Activated CD4-positive, CD25-positive, alpha-beta regulatory T cell treated with anti-CD3 and anti-CD28 coated beads, Interleukin-2, amount 50 U/mL, for 24 hours (primary cell): Measurements from ENCODE around the gene GCDH.
A peak's percentile ranks its signal among the peaks of the same experiment; 100 is the strongest.

ENCODE experiments used
- ATAC-seq, 2 donors: fragments of 150-1000 bp; cut with Tn5 transposase; one replicate each; pipeline ENCODE4 v1.10.0; 2021; ENCODE audit warnings: mild to moderate bottlenecking in 1 of 2, moderate library complexity in 1 of 2

The GCDH gene

GRCh38 chr19:12943437-12944044 is 52.6 kb downstream of the GCDH start:
- no peak for ATAC-seq

DNA sequence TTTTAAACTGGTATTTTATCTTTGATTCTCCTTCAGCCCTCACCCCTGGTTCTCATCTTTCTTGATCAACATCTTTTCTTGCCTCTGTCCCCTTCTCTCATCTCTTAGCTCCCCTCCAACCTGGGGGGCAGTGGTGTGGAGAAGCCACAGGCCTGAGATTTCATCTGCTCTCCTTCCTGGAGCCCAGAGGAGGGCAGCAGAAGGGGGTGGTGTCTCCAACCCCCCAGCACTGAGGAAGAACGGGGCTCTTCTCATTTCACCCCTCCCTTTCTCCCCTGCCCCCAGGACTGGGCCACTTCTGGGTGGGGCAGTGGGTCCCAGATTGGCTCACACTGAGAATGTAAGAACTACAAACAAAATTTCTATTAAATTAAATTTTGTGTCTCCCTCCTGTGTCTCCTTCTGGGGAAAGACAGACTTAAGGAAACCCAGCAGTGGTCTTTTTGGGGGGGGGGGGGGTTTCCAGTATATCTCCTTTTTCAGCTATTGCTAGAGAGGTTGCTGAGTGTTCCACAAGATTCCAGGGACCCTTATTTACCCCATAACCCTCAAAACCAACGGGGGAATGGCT is 53.2 kb downstream of the GCDH start:
- ATAC-seq = no peak

GRCh38 chr19:12945479-12946091 is 54.6 kb downstream of the GCDH start, which contains the start of gene RAD23A:
Gene RAD23A (plus strand): TSS chr19:12945862. CDS start chr19:12945949, 87 bp downstream.
- peak; percentile 74 to 80 for ATAC-seq

- peak; percentile 64 to 71 for ATAC-seq
Observed at GRCh38 chr19:12946092-12946721, 55.2 kb downstream of the GCDH start.

DNA sequence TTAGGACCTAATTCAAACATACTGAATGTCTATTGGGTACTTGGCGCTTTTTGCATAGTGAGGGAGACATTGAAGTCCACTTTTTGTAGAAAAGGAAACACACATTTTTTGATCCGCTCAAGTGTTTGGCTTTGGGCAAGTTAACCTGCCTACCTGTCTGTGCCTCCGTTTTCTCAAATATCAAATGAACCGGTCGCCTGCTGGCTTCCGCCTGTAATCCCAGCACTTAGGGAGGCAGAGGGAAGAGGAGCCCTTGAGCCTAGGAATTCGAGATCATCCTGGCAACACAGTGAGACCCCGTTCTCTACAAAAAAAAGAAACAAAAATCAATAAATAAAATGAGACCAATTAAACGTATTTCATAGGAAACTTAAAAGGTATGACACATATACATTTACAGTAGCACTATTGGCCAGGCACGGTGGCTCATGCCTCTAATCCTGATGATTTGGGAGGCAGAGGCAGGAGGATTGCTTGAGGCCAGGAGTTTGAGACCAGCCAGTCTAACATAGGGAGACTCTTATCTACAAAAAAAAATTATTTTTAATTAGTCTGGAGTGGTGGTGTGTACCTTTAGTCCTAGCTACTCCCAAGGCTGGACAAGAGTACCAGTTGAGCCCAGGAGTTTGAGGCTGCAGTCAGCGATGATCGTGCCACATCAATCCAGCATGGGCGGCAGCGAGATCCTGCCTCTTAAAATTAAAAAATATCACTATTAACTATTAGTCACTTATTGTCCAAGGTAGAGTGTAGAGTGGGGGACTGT is 56.0 kb downstream of the GCDH start:
- no peak for ATAC-seq

- no peak for ATAC-seq
Observed at GRCh38 chr19:12947702-12948611, 57.0 kb downstream of the GCDH start.

DNA sequence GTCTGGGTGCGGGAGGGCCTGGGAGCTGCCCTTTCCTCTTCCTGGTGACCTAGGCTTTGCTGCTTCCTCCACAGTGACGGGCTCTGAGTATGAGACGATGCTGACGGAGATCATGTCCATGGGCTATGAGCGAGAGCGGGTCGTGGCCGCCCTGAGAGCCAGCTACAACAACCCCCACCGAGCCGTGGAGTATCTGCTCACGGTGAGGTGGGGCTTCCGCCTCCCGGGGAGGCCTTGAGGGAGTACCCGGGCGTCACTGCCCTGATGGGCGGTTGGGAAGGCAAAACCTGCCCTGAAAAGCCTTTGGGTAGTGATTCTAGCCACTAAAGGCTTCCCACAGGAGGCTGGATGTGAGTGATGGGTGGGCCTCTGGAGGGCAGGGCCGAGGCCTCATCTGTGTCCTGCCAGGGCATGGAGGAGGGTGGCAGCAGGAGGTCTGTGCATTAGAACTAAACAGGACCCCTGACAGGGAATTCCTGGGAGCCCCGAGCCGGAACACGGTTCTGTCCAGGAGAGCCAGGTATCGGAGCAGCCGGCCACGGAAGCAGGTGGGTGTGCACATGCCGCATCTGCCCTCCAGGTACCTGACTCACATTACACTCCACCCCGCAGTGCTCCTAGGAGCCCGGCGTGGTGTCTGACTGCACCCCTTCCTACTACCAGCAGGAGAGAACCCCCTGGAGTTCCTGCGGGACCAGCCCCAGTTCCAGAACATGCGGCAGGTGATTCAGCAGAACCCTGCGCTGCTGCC is 57.8 kb downstream of the GCDH start:
- ATAC-seq = no peak
